ENCODE results near the gene MACROH2A1.

MACROH2A1 gene

GRCh38 chr5:135432113-135432512 is 33.1 kb upstream of the MACROH2A1 start:
- Histone ChIP-seq H3K36me3 (peaks cover 0 to 14% (median 5%) of the 10 kb centered on the region in 11 experiments; a peak in 5 of 22 replicates), H3K9me3 (replicated peaks in 1 of 11) (peaks cover 14 to 26% (median 21%) of the 10 kb centered on the region in 11 experiments)

GRCh38 chr5:135430135-135430437 is 31.1 kb upstream of the MACROH2A1 start:
- no peak for TF ChIP-seq Cebpa-rat (IDR thresholded peaks at IDR 0.05)
- no peak overlapping the region for H3K4me3 ChIP-seq
- peaks cover 0 to 14% (median 5%) of the 10 kb centered on the region in 11 experiments; a peak in 5 of 22 replicates for H3K36me3 ChIP-seq
- peaks cover 78 to 95% (median 89%) of the 10 kb centered on the region in 10 experiments for H3K4me1 ChIP-seq
- peak overlapping the region in 7 of 11 experiments; percentile 31 to 90 (median 47); a peak in 12 of 22 replicates for H3K27ac ChIP-seq
- H3K27me3 ChIP-seq, result no peaks in the 10 kb centered on the region
- peak overlapping the region in 2 of 11 experiments; percentile 29 to 40; a peak in 3 of 22 replicates for H3K9ac ChIP-seq
- H3K4me2 ChIP-seq, result peak overlapping the region; percentile 52 to 76 (median 61); a peak in 21 of 22 replicates
- no peaks in the 10 kb centered on the region for H4K20me1 ChIP-seq
- peaks cover 14 to 26% (median 21%) of the 10 kb centered on the region in 11 experiments for H3K9me3 ChIP-seq (replicated peaks in 1 of 11)

More at GRCh38 chr5:135432113-135432512, 33.1 kb upstream of the MACROH2A1 start:
- peak overlapping the region in 10 of 11 experiments; percentile 0 to 99 (median 92); a peak in 17 of 22 replicates for H3K27ac ChIP-seq
- no peak for TF ChIP-seq Cebpa-rat (IDR thresholded peaks at IDR 0.05)
- H3K9ac ChIP-seq, result peak overlapping the region in 6 of 11 experiments; percentile 12 to 88 (median 26); a peak in 5 of 22 replicates
- no peaks in the 10 kb centered on the region for H4K20me1 ChIP-seq
- no peaks in the 10 kb centered on the region for H3K27me3 ChIP-seq
- H3K4me2 ChIP-seq, result peak overlapping the region in 10 of 11 experiments; percentile 1 to 97 (median 89); a peak in 18 of 22 replicates
- H3K4me3 ChIP-seq, result no peak overlapping the region
- H3K4me1 ChIP-seq, result peaks cover 78 to 95% (median 89%) of the 10 kb centered on the region in 10 experiments

GRCh38 chr5:135429301-135430134 is 30.5 kb upstream of the MACROH2A1 start:
- Histone ChIP-seq H3K36me3 (peaks cover 0 to 14% (median 5%) of the 10 kb centered on the region in 11 experiments; a peak in 5 of 22 replicates), H3K27ac (peak overlapping the region in 9 of 11 experiments; percentile 10 to 90 (median 44); a peak in 16 of 22 replicates), H3K9ac (peak overlapping the region in 2 of 11 experiments; percentile 29 to 40; a peak in 3 of 22 replicates), H3K9me3 (replicated peaks in 1 of 11) (peaks cover 14 to 26% (median 21%) of the 10 kb centered on the region in 11 experiments), H3K4me1 (peaks cover 78 to 95% (median 89%) of the 10 kb centered on the region in 10 experiments), H3K27me3 (no peaks in the 10 kb centered on the region), H3K4me3 (no peak overlapping the region; a peak in 2 of 20 replicates), H4K20me1 (no peaks in the 10 kb centered on the region), H3K4me2 (peak overlapping the region; percentile 52 to 76 (median 61))
- no peak for TF ChIP-seq Cebpa-rat (IDR thresholded peaks at IDR 0.05)

GRCh38 chr5:135428586-135428985 is 29.6 kb upstream of the MACROH2A1 start:
- Histone ChIP-seq H4K20me1 (no peaks in the 10 kb centered on the region), H3K4me3 (peak overlapping the region in 6 of 10 experiments; percentile 2 to 49 (median 11); a peak in 5 of 20 replicates), H3K36me3 (peaks cover 0 to 14% (median 5%) of the 10 kb centered on the region in 11 experiments; a peak in 5 of 22 replicates), H3K27me3 (no peaks in the 10 kb centered on the region), H3K27ac (peak overlapping the region in 9 of 11 experiments; percentile 10 to 90 (median 44); a peak in 10 of 22 replicates), H3K9me3 (replicated peaks in 1 of 11) (peaks cover 14 to 26% (median 21%) of the 10 kb centered on the region in 11 experiments), H3K4me2 (peak overlapping the region in 10 of 11 experiments; percentile 52 to 76 (median 62); a peak in 12 of 22 replicates), H3K4me1 (peaks cover 78 to 95% (median 89%) of the 10 kb centered on the region in 10 experiments), H3K9ac (no peak overlapping the region)
- TF ChIP-seq Cebpa-rat (IDR thresholded peaks at IDR 0.05), result no peak

GRCh38 chr5:135426102-135427082 is 27.4 kb upstream of the MACROH2A1 start:
- no peaks in the 10 kb centered on the region for H4K20me1 ChIP-seq
- peaks cover 14 to 26% (median 21%) of the 10 kb centered on the region in 11 experiments for H3K9me3 ChIP-seq (replicated peaks in 1 of 11)
- peaks cover 68 to 82% (median 78%) of the 10 kb centered on the region in 10 experiments for H3K4me1 ChIP-seq
- TF ChIP-seq Cebpa-rat (IDR thresholded peaks at IDR 0.05), result no peak
- peaks cover 0 to 14% (median 5%) of the 10 kb centered on the region in 11 experiments; a peak in 5 of 22 replicates for H3K36me3 ChIP-seq
- H3K27me3 ChIP-seq, result no peaks in the 10 kb centered on the region
- H3K4me2 ChIP-seq, result peak overlapping the region; percentile 70 to 87 (median 81)
- H3K4me3 ChIP-seq, result peak overlapping the region in 4 of 10 experiments; percentile 7 to 40 (median 26); a peak in 4 of 20 replicates
- peak overlapping the region; percentile 59 to 92 (median 83); a peak in 21 of 22 replicates for H3K27ac ChIP-seq
- peak overlapping the region; percentile 12 to 77 (median 67); a peak in 19 of 22 replicates for H3K9ac ChIP-seq

- H3K36me3 ChIP-seq, result peaks cover 0 to 14% (median 5%) of the 10 kb centered on the region in 11 experiments; a peak in 5 of 22 replicates
- peak overlapping the region; percentile 70 to 87 (median 81) for H3K4me2 ChIP-seq
- H3K27ac ChIP-seq, result peak overlapping the region; percentile 59 to 92 (median 83); a peak in 21 of 22 replicates
- peak overlapping the region; percentile 12 to 77 (median 67); a peak in 19 of 22 replicates for H3K9ac ChIP-seq
- H3K9me3 ChIP-seq (replicated peaks in 1 of 11), result peaks cover 14 to 27% (median 21%) of the 10 kb centered on the region in 11 experiments
- no peaks in the 10 kb centered on the region for H4K20me1 ChIP-seq
- no peak for TF ChIP-seq Cebpa-rat (IDR thresholded peaks at IDR 0.05)
- peak overlapping the region in 4 of 10 experiments; percentile 7 to 40 (median 26); a peak in 4 of 20 replicates for H3K4me3 ChIP-seq
- H3K27me3 ChIP-seq, result no peaks in the 10 kb centered on the region
- H3K4me1 ChIP-seq, result peaks cover 68 to 77% (median 73%) of the 10 kb centered on the region in 10 experiments
Observed at GRCh38 chr5:135425641-135426040, 26.6 kb upstream of the MACROH2A1 start.

GRCh38 chr5:135423846-135424168 is 24.8 kb upstream of the MACROH2A1 start:
- Histone ChIP-seq H3K4me3 (peak overlapping the region in 1 of 10 experiments; percentile 17; a peak in 3 of 20 replicates), H3K9ac (peak overlapping the region in 9 of 11 experiments; percentile 7 to 77 (median 66); a peak in 15 of 22 replicates), H3K4me2 (peak overlapping the region; percentile 70 to 87 (median 81)), H3K9me3 (replicated peaks in 1 of 11) (peaks cover 23 to 36% (median 26%) of the 10 kb centered on the region in 11 experiments), H3K27me3 (no peaks in the 10 kb centered on the region), H3K4me1 (peaks cover 50 to 59% (median 55%) of the 10 kb centered on the region in 10 experiments), H3K27ac (peak overlapping the region in 10 of 11 experiments; percentile 54 to 92 (median 85); a peak in 21 of 22 replicates), H3K36me3 (peaks cover 0 to 11% (median 5%) of the 10 kb centered on the region in 11 experiments; a peak in 5 of 22 replicates), H4K20me1 (no peaks in the 10 kb centered on the region)
- TF ChIP-seq Cebpa-rat (IDR thresholded peaks at IDR 0.05), result no peak

Measured in BLaER1 treated with 17β-estradiol and CSF1 and Interleukin-3, amounts not matched to agents 10 nM and 100 nM (cell line).